ENCODE measurements around the gene CFDP1. TPM values are rescaled to one million over a fixed set of nuclear protein-coding genes. Genes with fewer than 3 reads are reported as not detected.

The CFDP1 gene
- total and polyA plus RNA-seq, 2 of the 13 experiments (the other 11 are each of a cell fraction or from before 2014, with no cell fraction given), result 78.6 to 153 TPM

DNA sequence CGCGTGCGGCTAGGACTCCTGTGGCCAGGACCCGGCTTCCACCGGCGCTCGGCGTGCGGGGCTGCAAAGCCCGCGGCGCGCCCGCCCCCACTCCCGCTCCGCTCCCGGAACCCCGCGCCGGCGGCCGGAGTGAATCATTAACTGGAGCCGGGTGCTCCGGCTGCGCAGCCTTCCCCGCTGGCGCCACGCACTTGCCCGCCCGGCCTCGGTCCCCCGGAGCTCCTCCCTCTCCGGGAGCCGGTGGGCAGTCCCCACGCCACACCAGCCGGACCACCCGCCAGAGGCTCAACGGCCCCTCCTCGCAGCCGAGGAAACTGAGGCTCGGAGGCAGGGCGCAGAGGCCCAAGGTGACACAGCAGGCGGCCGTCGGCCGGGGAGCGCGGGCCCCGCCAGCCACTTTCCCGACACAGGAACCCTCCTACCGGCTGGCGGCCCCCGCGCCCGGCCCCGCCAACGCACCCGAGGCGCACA lies 182.5 kb downstream of the CFDP1 start (continued):
- TF ChIP-seq, protein P1, sequence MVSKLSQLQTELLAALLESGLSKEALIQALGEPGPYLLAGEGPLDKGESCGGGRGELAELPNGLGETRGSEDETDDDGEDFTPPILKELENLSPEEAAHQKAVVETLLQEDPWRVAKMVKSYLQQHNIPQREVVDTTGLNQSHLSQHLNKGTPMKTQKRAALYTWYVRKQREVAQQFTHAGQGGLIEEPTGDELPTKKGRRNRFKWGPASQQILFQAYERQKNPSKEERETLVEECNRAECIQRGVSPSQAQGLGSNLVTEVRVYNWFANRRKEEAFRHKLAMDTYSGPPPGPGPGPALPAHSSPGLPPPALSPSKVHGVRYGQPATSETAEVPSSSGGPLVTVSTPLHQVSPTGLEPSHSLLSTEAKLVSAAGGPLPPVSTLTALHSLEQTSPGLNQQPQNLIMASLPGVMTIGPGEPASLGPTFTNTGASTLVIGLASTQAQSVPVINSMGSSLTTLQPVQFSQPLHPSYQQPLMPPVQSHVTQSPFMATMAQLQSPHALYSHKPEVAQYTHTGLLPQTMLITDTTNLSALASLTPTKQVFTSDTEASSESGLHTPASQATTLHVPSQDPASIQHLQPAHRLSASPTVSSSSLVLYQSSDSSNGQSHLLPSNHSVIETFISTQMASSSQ (IDR thresholded peaks at IDR 0.05; ENCODE audit: low read depth), result peak; percentile 67; the same call in 1 of the 2 replicates
- TF ChIP-seq, protein P1 (CRISPR knock-in tag; IDR thresholded peaks at IDR 0.05; ENCODE audit: borderline replicate concordance), result peak; percentile 99
- TF ChIP-seq ZNF891 (CRISPR knock-in tag; IDR thresholded peaks at IDR 0.05) (0 out of 2 replicates have a peak, but pooled peaks have one; percentile 58), ZNF782 (CRISPR knock-in tag; IDR thresholded peaks at IDR 0.05; ENCODE audit: borderline replicate concordance) (no peak), ZNF460 (CRISPR knock-in tag; IDR thresholded peaks at IDR 0.05; ENCODE audit: borderline replicate concordance) (no peak; the same call in 1 of the 2 replicates), TMF1 (CRISPR knock-in tag; IDR thresholded peaks at IDR 0.05; ENCODE audit: low read depth) (0 out of 2 replicates have a peak, but pooled peaks have one; percentile 28), MXI1 (IDR thresholded peaks at IDR 0.05; ENCODE audit: borderline replicate concordance, low read depth, low read length) (peak; percentile 77; the same call in 1 of the 3 replicates), SP2 (CRISPR knock-in tag; IDR thresholded peaks at IDR 0.05) (no peak), ZNF589 (CRISPR knock-in tag; conservative IDR thresholded peaks at IDR 0.05) (peak; percentile 79; the same call in 1 of the 2 replicates), DNMT3B (CRISPR knock-in tag; conservative IDR thresholded peaks at IDR 0.05) (no peak), MAFK (conservative IDR thresholded peaks at IDR 0.05 in 1 of 2, IDR thresholded peaks at IDR 0.05 in 1 of 2; ENCODE audit: low read length in 2 of 2) (no peak), ZNF30 (CRISPR knock-in tag; IDR thresholded peaks at IDR 0.05) (peak; percentile 57; the same call in 1 of the 2 replicates), POLR2AphosphoS2 (IDR thresholded peaks at IDR 0.05; ENCODE audit: low read depth, low read length) (no peak), CCAR2 (optimal IDR thresholded peaks at IDR 0.05; ENCODE audit: low read depth, low read length) (no peak), ZNF235 (CRISPR knock-in tag; IDR thresholded peaks at IDR 0.05; ENCODE audit: borderline replicate concordance) (0 out of 2 replicates have a peak, but pooled peaks have one; percentile 50), ZMYM2 (CRISPR knock-in tag; IDR thresholded peaks at IDR 0.05) (no peak), ISX (CRISPR knock-in tag; conservative IDR thresholded peaks at IDR 0.05) (no peak), GZF1 (CRISPR knock-in tag; IDR thresholded peaks at IDR 0.05) (no peak), SMAD9 (CRISPR knock-in tag; IDR thresholded peaks at IDR 0.05) (no peak), JARID2 (CRISPR knock-in tag; IDR thresholded peaks at IDR 0.05; ENCODE audit: insufficient replicate concordance) (no peak), RFXAP (CRISPR knock-in tag; IDR thresholded peaks at IDR 0.05; ENCODE audit: borderline replicate concordance) (no peak), MIER2 (CRISPR knock-in tag; IDR thresholded peaks at IDR 0.05) (no peak)
- TF ChIP-seq, protein P2, sequence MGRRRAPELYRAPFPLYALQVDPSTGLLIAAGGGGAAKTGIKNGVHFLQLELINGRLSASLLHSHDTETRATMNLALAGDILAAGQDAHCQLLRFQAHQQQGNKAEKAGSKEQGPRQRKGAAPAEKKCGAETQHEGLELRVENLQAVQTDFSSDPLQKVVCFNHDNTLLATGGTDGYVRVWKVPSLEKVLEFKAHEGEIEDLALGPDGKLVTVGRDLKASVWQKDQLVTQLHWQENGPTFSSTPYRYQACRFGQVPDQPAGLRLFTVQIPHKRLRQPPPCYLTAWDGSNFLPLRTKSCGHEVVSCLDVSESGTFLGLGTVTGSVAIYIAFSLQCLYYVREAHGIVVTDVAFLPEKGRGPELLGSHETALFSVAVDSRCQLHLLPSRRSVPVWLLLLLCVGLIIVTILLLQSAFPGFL (CRISPR knock-in tag; IDR thresholded peaks at IDR 0.05), result no peak
- TF ChIP-seq, protein P3, sequence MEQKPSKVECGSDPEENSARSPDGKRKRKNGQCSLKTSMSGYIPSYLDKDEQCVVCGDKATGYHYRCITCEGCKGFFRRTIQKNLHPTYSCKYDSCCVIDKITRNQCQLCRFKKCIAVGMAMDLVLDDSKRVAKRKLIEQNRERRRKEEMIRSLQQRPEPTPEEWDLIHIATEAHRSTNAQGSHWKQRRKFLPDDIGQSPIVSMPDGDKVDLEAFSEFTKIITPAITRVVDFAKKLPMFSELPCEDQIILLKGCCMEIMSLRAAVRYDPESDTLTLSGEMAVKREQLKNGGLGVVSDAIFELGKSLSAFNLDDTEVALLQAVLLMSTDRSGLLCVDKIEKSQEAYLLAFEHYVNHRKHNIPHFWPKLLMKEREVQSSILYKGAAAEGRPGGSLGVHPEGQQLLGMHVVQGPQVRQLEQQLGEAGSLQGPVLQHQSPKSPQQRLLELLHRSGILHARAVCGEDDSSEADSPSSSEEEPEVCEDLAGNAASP (CRISPR knock-in tag; IDR thresholded peaks at IDR 0.05; ENCODE audit: borderline replicate concordance), result no peak
- TF ChIP-seq, protein P4, sequence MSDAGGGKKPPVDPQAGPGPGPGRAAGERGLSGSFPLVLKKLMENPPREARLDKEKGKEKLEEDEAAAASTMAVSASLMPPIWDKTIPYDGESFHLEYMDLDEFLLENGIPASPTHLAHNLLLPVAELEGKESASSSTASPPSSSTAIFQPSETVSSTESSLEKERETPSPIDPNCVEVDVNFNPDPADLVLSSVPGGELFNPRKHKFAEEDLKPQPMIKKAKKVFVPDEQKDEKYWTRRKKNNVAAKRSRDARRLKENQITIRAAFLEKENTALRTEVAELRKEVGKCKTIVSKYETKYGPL (CRISPR knock-in tag; IDR thresholded peaks at IDR 0.05), result no peak

Measured in HepG2 (cell line).